Activated CD8-positive, alpha-beta memory T cell treated with anti-CD3 and anti-CD28 coated beads, Interleukin-2, amount 10 ng/mL, durations not matched to agents 7 days and 5 days (primary cell): Measurements from ENCODE around the gene NDUFAF4. TPM values are rescaled to one million over a fixed set of nuclear protein-coding genes. Genes with fewer than 3 reads are reported as not detected.

Source experiments
- ATAC-seq: fragments of 150-1000 bp; cut with Tn5 transposase; one replicate; pipeline ENCODE4 v1.10.0; 2021; ENCODE audit warnings: moderate library complexity
- CTCF ChIA-PET: fragments of 350-600 bp; sonication (Branson Sonifier 250); formaldehyde crosslinking; loops from one replicate; lab custom pipeline; 2021; ENCODE audit warnings: antibody characterized with exemption; lab: Charles Lee
- DNase-seq: peaks from one replicate; pipeline ENCODE4 v3.0.0-alpha.2; 2020
- H3K27ac Mint-ChIP-seq: one replicate; pipeline ENCODE4 v1.8.0; 2021; ENCODE audit warnings: mild to moderate bottlenecking, mixed read lengths
- H3K27me3 Mint-ChIP-seq: one replicate; pipeline ENCODE4 v1.8.0; 2021; ENCODE audit warnings: mixed read lengths
- H3K36me3 Mint-ChIP-seq: one replicate; pipeline ENCODE4 v1.8.0; 2021; ENCODE audit warnings: mild to moderate bottlenecking, mixed read lengths
- H3K4me1 Mint-ChIP-seq: one replicate; pipeline ENCODE4 v1.8.0; 2021; ENCODE audit warnings: mixed read lengths
- H3K4me3 Mint-ChIP-seq: one replicate; pipeline ENCODE4 v1.8.0; 2021; ENCODE audit warnings: mild to moderate bottlenecking, moderate library complexity, mixed read lengths
- H3K9me3 Mint-ChIP-seq: one replicate; pipeline ENCODE4 v1.8.0; 2022; ENCODE audit warnings: low read depth, mixed read lengths
- total RNA-seq, 2 experiments: library from RNA; stranded (reverse); gene quantifications; one replicate each; pipeline ENCODE4 v1.2.3, GENCODE V29; 2021

NDUFAF4 gene
- 10 to 100 TPM; 27.3 to 48.5 TPM for total RNA-seq

DNA sequence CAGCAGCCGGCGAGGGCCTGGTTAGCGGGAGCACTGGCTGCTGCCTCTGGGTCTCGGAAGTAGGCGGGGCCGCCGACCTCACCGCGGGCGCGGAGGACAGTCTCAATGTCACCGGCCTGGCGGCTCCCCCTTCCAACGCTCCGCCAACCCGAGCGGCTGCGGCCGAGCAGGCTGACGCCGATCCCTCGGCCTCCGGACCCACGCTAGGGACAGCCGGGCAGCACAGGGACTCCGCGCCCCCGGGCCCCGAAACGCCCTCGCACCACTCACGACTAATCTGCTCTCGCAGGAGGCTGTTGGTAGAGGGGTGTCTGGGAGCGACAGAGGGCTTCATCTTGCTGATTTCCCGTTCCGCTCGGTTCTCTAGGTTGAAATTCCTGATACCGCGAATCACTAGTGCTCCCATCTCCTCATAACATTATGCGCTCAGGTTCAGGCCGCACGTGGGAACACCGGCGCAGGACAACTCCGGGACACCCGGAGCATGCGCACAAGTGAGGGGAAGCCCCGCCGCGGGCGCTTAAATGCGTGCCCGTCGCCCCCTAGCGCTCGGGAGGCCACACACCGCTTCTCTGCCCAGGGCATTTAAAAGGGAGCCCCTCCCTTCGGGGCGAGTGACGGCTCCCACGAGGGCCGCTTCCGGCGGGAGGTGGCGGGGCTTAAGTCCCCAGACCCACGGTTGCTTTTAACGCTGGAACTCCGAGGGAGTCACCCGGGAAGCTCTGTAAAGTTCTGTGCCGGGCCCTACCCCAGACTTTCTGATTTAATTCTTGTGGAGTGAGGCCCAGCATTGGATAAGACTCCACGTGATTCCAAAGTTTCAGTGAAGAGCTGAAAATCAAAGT, at the start of gene NDUFAF4:
TSS of gene NDUFAF4 (minus strand) at position 496 of the 845 bp plus-strand sequence. CDS start at position 406, 90 bp downstream.
- DNase-seq, result peak; percentile 96
- Mint-ChIP-seq H3K9me3 (no peaks in the 10 kb centered on the region), H3K4me1 (peaks cover 26% of the 10 kb centered on the region), H3K27ac (peak within 1 kb of the TSS; percentile 90), H3K36me3 (peaks cover 15% of the 10 kb centered on the region), H3K4me3 (peak within 1 kb of the TSS; percentile 81), H3K27me3 (peaks cover 2% of the 10 kb centered on the region)
- ATAC-seq, result peak; percentile 93
- CTCF ChIA-PET, result interaction anchor here (0.7 to 2.9 kb wide), 13 partner anchors 9 to 272 kb away, joined by 3 to 19 read pairs (median 4); partner anchors contain the start of genes GPR63 and KLHL32

DNA sequence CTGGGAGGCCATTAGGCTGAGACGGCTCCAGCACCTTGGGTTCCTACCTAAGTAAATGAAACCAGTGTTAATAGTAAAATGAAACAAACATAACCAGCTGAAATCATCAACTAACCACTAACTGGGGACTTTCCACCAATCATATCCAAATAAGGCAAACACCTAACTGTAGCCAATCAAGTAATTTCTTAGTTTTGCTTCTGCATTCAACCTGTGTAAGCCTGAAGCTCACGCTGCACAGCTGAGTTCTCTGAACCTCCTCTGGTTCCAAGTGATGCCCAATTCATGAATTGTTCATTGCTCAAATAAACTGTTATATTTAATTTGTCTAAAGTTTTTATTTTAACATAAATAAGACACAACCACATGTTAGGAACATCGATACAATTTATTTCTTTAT, 49.4 kb upstream of the NDUFAF4 start:
- Mint-ChIP-seq H3K36me3 (peaks cover 26% of the 10 kb centered on the region), H3K4me1 (peaks cover 12% of the 10 kb centered on the region), H3K4me3 (no peak overlapping the region), H3K9me3 (peaks cover 2% of the 10 kb centered on the region), H3K27ac (peak overlapping the region; percentile 66), H3K27me3 (no peaks in the 10 kb centered on the region)
- CTCF ChIA-PET, result interaction anchor here (1.6 to 2.1 kb wide), 2 partner anchors 10 to 48 kb away, joined by 3 to 4 read pairs; no protein-coding TSS in a partner anchor
- ATAC-seq, result peak; percentile 96
- DNase-seq, result no peak

DNA sequence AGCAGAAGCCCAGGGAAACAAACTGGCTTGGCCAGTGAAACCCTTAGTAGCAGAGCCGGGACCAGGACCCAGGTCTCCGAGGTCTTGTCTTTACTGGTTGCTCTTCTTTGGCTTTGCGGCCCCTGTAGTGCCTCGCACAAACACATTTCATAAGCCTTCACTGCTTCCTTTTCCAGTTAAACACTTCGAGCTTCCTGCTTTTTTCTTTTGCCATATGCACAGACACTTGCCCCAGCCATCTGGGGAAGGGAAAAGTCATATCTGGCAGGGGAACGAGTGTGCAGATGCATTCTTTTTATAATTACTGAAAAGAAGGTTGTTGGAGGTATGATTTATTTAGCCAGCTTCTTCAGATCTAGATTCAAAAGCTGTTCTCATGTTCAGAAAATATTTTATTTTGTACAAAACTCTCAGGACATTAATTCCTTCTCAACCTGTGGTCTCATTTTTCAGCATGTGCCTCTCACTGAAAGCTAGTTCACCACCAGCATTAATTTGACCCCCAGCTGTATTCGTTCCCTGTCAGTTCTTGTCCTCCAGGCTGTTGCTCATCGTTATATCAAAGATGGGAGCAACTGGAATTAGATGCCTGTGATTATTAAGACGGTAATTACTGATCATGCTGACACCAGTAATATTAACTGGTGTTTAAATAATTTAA, 46.0 kb upstream of the NDUFAF4 start:
- ATAC-seq (no peak), DNase-seq (no peak)
- Mint-ChIP-seq H3K9me3 (peaks cover 1% of the 10 kb centered on the region), H3K4me1 (peaks cover 18% of the 10 kb centered on the region), H3K36me3 (peaks cover 22% of the 10 kb centered on the region), H3K4me3 (no peak overlapping the region), H3K27me3 (no peaks in the 10 kb centered on the region), H3K27ac (no peak overlapping the region)
- CTCF ChIA-PET, result no interaction called here

DNA sequence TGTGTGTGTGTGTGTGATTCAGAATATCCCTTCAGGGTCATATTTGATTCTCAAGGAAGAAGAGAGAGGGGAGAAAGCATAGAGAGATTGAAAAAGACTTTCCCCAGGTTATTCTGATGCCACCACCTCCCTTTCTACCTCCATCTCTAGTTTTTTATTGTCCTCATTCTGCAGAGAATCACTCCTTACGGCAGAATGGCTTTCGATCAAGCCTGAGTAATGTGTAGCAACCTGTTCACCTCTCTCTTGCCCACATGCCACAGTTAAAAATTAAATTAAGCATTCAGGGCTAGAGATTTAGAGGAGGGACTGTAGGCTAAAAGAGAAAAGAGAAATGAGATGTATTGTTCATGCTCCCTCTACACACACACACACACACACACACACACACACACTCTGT, 45.0 kb upstream of the NDUFAF4 start:
- Mint-ChIP-seq H3K4me1 (peaks cover 18% of the 10 kb centered on the region), H3K9me3 (no peaks in the 10 kb centered on the region), H3K4me3 (no peak overlapping the region), H3K36me3 (peaks cover 15% of the 10 kb centered on the region), H3K27me3 (no peaks in the 10 kb centered on the region), H3K27ac (no peak overlapping the region)
- CTCF ChIA-PET, result no interaction called here
- ATAC-seq, result no peak
- DNase-seq, result no peak

DNA sequence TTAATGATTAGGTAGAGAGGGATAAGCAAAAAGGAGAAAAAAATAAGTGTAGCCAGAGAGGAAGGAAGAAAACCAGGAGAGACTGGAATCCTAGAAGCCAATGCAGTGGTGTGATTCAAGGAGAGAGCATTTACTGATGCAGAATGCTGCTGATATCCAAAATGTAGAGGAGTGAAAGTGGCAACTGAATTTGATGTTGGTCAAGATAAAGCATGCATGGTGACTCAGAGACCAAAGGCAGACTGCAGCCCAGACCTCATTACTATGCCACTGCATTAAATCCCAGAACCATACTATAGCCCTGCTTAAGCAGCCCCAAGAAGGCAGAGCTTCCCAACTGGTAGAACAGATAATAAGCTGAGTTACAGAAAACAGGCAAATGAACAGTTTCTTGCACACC, 42.6 kb upstream of the NDUFAF4 start:
- Mint-ChIP-seq H3K27me3 (no peaks in the 10 kb centered on the region), H3K4me3 (no peak overlapping the region), H3K4me1 (peaks cover 6% of the 10 kb centered on the region), H3K27ac (no peak overlapping the region), H3K36me3 (peaks cover 4% of the 10 kb centered on the region), H3K9me3 (no peaks in the 10 kb centered on the region)
- CTCF ChIA-PET, result no interaction called here
- DNase-seq (no peak), ATAC-seq (no peak)

DNA sequence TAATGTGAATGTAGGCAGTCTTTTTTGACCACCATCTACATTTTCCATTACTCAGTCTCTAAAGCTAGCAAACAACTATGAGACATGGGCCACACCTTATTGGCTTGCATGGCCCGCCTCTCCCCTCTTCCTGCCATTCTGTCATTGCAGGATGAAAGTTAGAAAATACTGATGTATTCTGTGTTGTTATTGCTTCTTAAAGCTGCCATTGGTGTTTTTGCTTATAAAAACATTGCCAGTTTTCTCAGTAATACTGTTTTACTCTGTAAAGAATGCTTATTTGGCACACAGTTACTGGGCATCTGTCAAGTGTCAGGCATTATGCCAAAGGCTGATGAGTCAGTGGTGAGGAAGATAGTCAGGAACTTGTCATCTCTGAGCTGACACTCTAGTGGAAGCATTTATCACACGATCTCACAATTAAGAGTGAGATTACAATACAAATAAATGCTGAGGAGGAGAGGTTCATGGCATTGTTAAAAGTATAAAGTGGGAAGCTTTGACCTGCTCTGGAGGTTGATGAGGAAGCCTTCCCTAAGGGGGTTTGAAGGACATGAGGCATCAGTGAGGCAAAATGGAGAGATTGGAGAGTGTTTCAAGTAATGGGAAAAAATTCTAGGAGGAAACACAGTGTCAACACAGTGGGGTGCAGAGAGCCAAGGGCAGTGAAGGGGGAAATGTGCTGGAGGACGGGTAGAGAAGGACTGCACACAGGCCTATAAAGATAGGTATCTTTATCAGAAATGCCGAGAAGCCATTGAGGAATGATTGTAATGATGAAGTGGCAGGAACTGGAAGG, 41.5 kb upstream of the NDUFAF4 start:
- CTCF ChIA-PET, result no interaction called here
- Mint-ChIP-seq H3K4me3 (no peak overlapping the region), H3K36me3 (peaks cover 2% of the 10 kb centered on the region), H3K27me3 (no peaks in the 10 kb centered on the region), H3K9me3 (no peaks in the 10 kb centered on the region), H3K4me1 (peaks cover 6% of the 10 kb centered on the region), H3K27ac (no peak overlapping the region)
- ATAC-seq (peak; percentile 23), DNase-seq (no peak)

DNA sequence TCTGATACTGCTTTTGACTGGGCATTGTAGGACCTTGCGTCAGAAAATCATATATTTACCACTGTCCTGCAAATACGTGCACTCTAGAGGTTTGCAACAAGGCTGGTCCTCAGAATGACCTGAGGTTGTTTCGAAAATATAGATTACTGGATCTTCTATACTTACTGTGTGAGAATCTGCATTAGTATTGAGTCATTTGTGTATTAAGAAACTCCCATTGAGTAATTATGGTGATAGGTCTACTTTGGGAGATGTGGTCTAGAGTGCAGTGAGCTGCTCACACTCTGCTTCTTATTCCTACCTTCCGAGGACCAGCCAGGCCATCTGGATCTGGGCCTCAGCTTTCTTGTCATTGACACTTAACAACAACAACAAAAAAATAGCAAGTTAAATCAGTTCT, 36.4 kb upstream of the NDUFAF4 start:
- ATAC-seq, result no peak

DNA sequence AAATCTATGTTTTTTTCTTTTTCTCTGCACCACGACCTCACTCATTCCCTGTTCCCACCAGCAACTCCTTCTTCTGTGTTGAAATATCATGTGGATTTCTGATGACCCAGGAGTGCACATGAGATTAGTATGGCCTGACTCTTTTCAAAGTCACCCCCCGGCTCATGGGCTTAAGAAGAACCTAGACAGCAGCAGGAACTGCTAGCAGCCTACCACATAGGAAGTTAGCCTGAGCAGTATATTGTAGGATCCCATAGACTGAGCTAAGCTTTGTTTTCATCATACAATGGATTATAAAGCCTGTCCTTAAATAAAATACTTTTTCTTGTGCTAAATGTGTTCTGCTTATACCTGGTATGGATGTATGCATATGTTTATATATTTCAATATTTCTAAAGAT, 33.5 kb upstream of the NDUFAF4 start:
- H3K9me3 Mint-ChIP-seq, result no peaks in the 10 kb centered on the region
- ATAC-seq (no peak), DNase-seq (no peak)
- peaks cover 2% of the 10 kb centered on the region for H3K36me3 Mint-ChIP-seq
- no peak overlapping the region for H3K27ac Mint-ChIP-seq
- H3K4me3 Mint-ChIP-seq, result no peak overlapping the region
- no peaks in the 10 kb centered on the region for H3K27me3 Mint-ChIP-seq
- peaks cover 5% of the 10 kb centered on the region for H3K4me1 Mint-ChIP-seq
- CTCF ChIA-PET, result interaction anchor here (1.1 kb wide), 1 partner anchor 129 kb away, joined by 3 read pairs; no protein-coding TSS in a partner anchor

More for the DNA sequence above, 36.4 kb upstream of the NDUFAF4 start:
- Mint-ChIP-seq H3K9me3 (no peaks in the 10 kb centered on the region), H3K27ac (no peak overlapping the region), H3K36me3 (no peaks in the 10 kb centered on the region), H3K4me3 (no peak overlapping the region), H3K27me3 (no peaks in the 10 kb centered on the region), H3K4me1 (peaks cover 3% of the 10 kb centered on the region)
- CTCF ChIA-PET, result no interaction called here
- DNase-seq, result no peak

DNA sequence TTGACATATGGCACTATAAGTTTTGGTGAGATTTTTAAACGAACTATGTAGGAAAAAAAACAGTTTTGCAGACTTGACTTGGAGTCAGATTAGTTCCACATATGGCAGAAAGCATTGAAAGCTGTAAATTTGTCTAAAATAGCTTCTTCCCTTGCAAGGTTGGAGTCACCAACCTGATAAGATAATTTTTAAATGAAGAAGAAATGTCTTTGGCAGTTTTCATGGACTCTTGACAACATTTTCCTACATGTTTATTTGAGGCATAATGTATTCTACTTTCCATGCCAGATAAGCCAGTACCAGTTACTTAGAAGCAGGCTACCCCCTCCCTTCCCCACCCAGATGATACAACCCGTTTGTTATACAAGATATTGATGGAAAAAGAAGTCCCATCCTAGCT, 32.0 kb upstream of the NDUFAF4 start:
- H3K36me3 Mint-ChIP-seq, result peaks cover 2% of the 10 kb centered on the region
- CTCF ChIA-PET, result no interaction called here
- no peak overlapping the region for H3K27ac Mint-ChIP-seq
- H3K4me3 Mint-ChIP-seq, result no peak overlapping the region
- no peak for ATAC-seq
- H3K9me3 Mint-ChIP-seq, result no peaks in the 10 kb centered on the region
- no peaks in the 10 kb centered on the region for H3K27me3 Mint-ChIP-seq
- peaks cover 15% of the 10 kb centered on the region for H3K4me1 Mint-ChIP-seq
- no peak for DNase-seq

DNA sequence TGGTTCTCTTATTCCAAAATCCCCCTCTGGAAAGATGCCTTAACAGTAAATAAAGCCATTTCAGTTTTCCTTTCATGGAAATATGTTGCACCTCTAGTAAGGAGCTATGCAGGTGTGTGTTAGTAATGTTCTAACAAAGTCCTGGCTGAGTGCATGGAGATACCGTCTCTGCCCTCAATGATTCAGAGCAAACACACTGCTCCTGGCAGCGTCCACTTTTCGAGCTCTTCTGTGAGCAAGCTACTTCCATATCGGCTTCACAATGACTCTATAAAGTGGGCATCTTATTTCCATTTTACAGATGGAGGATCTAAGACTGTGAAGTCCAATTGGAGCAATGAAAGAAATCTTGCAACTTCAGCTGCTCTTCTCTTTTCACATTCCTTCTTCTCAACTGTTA, 30.0 kb upstream of the NDUFAF4 start:
- H3K36me3 Mint-ChIP-seq, result peaks cover 2% of the 10 kb centered on the region
- no peak for ATAC-seq
- peaks cover 25% of the 10 kb centered on the region for H3K4me1 Mint-ChIP-seq
- DNase-seq, result no peak
- H3K4me3 Mint-ChIP-seq, result no peak overlapping the region
- no peaks in the 10 kb centered on the region for H3K27me3 Mint-ChIP-seq
- CTCF ChIA-PET, result no interaction called here
- H3K9me3 Mint-ChIP-seq, result no peaks in the 10 kb centered on the region
- H3K27ac Mint-ChIP-seq, result no peak overlapping the region

DNA sequence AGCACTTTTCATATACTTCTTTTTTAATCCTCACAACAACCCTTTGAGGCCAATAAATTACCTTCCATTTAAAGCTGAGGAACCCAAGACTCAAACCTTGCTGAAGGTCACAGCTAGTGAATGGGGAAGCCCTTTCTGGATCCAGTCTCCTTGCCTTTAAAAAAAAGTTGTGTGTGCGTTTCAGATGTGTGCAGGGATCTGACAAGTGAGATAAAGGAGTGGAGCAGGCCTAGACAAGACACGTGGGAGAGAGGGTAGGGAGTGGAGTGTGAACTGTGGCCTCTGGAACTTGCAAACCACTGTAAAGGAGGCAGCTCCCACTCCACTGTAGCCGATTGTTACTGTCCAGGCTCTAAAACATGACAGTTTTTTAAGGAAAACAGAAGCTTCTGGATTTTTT, 28.7 kb upstream of the NDUFAF4 start:
- Mint-ChIP-seq H3K4me1 (peaks cover 35% of the 10 kb centered on the region), H3K27ac (no peak overlapping the region), H3K27me3 (no peaks in the 10 kb centered on the region), H3K4me3 (no peak overlapping the region), H3K9me3 (no peaks in the 10 kb centered on the region), H3K36me3 (peaks cover 2% of the 10 kb centered on the region)
- DNase-seq (no peak), ATAC-seq (no peak)
- CTCF ChIA-PET, result no interaction called here

DNA sequence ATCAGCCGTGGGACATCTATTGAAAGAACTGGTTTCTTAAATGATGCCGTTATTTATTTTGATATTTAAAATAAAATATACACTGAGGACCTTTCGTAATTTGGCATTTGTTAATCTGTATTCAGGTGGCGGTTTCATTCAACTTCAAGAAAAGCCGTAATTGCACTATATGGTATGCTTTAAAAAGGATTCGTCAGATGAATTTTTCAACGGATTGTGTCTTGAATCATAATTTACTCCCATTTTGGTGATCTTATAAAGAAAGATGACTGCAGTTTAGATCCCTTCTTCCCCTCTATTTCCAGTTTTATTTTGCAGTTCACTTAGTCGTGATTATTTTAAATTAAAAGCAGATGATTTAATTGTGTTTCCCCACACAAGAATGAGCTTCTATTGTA, 27.6 kb upstream of the NDUFAF4 start:
- Mint-ChIP-seq H3K4me1 (peaks cover 38% of the 10 kb centered on the region), H3K4me3 (peak overlapping the region; percentile 96), H3K27me3 (no peaks in the 10 kb centered on the region), H3K27ac (peak overlapping the region; percentile 85), H3K36me3 (peaks cover 2% of the 10 kb centered on the region), H3K9me3 (no peaks in the 10 kb centered on the region)
- no peak for DNase-seq
- CTCF ChIA-PET, result interaction anchor here (1.2 to 2.2 kb wide), 3 partner anchors 12 to 28 kb away, joined by 3 to 11 read pairs (median 4); partner anchors contain the start of gene NDUFAF4
- no peak for ATAC-seq
